Uterus (tissue), 2 donors: ENCODE results near the gene BMS1.

ENCODE experiments used
- POLR2A ChIP-seq, 2 donors: fragments of 450-650 bp; IDR thresholded peaks; one replicate each; pipeline ENCODE4 v1.6.1; 2016; ENCODE audit warnings: antibody characterized with exemption in 2 of 2, mild to moderate bottlenecking in 1 of 2, moderate library complexity in 1 of 2
- TF ChIP-seq, protein P1 (sequence below), 4 experiments: fragments of 200-600 bp in 2 of 4; fragments of 450-650 bp in 2 of 4; sonication (generic) in 2 of 4; IDR thresholded peaks; one replicate each; pipeline ENCODE4 v1.5.1; 2016 to 2019; ENCODE audit warnings: antibody characterized with exemption in 4 of 4, mild to moderate bottlenecking in 2 of 4, moderate library complexity in 1 of 4

DNA sequence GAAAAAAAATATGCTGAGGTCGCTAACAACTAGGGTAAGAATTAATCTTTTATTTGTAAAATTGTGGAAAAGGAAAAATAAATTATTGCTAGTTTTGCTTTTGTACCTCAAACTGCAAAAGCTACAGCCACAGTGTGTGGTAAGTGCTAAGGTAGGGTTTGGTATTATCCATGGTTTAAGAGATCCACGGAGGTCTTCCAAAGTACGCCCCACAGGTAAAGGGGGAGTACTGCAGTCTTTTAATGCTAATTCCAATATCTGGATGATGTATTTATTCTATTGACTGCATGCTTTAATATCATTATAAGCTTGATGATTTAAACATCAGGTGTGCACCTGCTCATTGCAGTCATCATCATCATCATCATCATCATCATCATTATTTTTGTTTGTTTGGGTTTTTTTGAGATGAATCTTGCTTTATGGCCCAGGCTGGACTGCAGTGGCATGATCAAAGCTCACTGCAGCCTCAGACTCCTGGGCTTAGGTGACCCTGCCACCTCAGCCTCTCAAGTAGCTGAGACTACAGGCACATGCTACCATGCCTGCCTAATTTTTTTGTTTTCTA lies 38.4 kb upstream of the BMS1 start:
- TF ChIP-seq POLR2A (IDR thresholded peaks at IDR 0.05): no peak
- TF ChIP-seq, protein P1, sequence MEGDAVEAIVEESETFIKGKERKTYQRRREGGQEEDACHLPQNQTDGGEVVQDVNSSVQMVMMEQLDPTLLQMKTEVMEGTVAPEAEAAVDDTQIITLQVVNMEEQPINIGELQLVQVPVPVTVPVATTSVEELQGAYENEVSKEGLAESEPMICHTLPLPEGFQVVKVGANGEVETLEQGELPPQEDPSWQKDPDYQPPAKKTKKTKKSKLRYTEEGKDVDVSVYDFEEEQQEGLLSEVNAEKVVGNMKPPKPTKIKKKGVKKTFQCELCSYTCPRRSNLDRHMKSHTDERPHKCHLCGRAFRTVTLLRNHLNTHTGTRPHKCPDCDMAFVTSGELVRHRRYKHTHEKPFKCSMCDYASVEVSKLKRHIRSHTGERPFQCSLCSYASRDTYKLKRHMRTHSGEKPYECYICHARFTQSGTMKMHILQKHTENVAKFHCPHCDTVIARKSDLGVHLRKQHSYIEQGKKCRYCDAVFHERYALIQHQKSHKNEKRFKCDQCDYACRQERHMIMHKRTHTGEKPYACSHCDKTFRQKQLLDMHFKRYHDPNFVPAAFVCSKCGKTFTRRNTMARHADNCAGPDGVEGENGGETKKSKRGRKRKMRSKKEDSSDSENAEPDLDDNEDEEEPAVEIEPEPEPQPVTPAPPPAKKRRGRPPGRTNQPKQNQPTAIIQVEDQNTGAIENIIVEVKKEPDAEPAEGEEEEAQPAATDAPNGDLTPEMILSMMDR (IDR thresholded peaks at IDR 0.05): no peak
